Fibroblast of the aortic adventitia (primary cell): ENCODE data around the gene KIAA0930. TPM values are rescaled to one million over a fixed set of nuclear protein-coding genes. Genes with fewer than 3 reads are reported as not detected.

ENCODE experiments used
- DNase-seq: peaks from one replicate; pipeline ENCODE4 v3.0.0-alpha.2; 2010; ENCODE audit warnings: low read depth
- H3K4me3 ChIP-seq: 2 replicates; pipeline ENCODE4 v1.5.1; 2011; ENCODE audit warnings: low read depth, mild to moderate bottlenecking, control low read depth, low read length, moderate library complexity
- CTCF ChIP-seq: IDR thresholded peaks from 2 replicates; pipeline ENCODE4 v1.5.1; 2011; ENCODE audit warnings: mild to moderate bottlenecking, low read length, control low read depth, inconsistent platforms; ENCODE audit not compliant: insufficient read depth
- total RNA-seq: library from RNA; depleted of rRNA; stranded (reverse); fragments of >200 nt; gene quantifications from 2 replicates; pipeline ENCODE4 v1.2.3, GENCODE V29; 2012; ENCODE audit warnings: low replicate concordance

The KIAA0930 gene
- total RNA-seq, 1 donor, result 36.4 TPM

- no peak for TF ChIP-seq CTCF
Observed at GRCh38 chr22:45229181-45229580, 11.5 kb downstream of the KIAA0930 start.

GRCh38 chr22:45228401-45228754 lies 12.3 kb downstream of the KIAA0930 start:
- H3K4me3 ChIP-seq, result no peak overlapping the region
- no peak for DNase-seq
- TF ChIP-seq CTCF, result no peak

More at GRCh38 chr22:45229181-45229580, 11.5 kb downstream of the KIAA0930 start:
- H3K4me3 ChIP-seq, result no peak overlapping the region
- no peak for DNase-seq

GRCh38 chr22:45227645-45228400 lies 12.9 kb downstream of the KIAA0930 start:
- TF ChIP-seq CTCF, result no peak
- no peak for DNase-seq

GRCh38 chr22:45226503-45227186 lies 14.0 kb downstream of the KIAA0930 start:
- no peak overlapping the region for H3K4me3 ChIP-seq
- DNase-seq, result peak; percentile 44
- no peak for TF ChIP-seq CTCF

More at GRCh38 chr22:45227645-45228400, 12.9 kb downstream of the KIAA0930 start:
- no peak overlapping the region for H3K4me3 ChIP-seq

GRCh38 chr22:45225732-45226502 lies 14.8 kb downstream of the KIAA0930 start:
- no peak for TF ChIP-seq CTCF
- no peak overlapping the region for H3K4me3 ChIP-seq
- DNase-seq, result peak; percentile 80

GRCh38 chr22:45224988-45225731 lies 15.5 kb downstream of the KIAA0930 start:
- no peak for TF ChIP-seq CTCF
- DNase-seq, result no peak
- no peak overlapping the region for H3K4me3 ChIP-seq
